Epithelial cell of proximal tubule (primary cell): ENCODE data around the gene SNX5. TPM values are rescaled to one million over a fixed set of nuclear protein-coding genes. Genes with fewer than 3 reads are reported as not detected.

Experiments used
- DNase-seq: peaks from one replicate; pipeline ENCODE4 v3.0.0-alpha.2; 2011; ENCODE audit warnings: low read depth
- H3K4me3 ChIP-seq: 2 replicates; pipeline ENCODE4 v1.5.1; 2011; ENCODE audit warnings: low read depth, mild to moderate bottlenecking, low read length
- CTCF ChIP-seq: conservative IDR thresholded peaks from 2 replicates; pipeline ENCODE4 v1.5.1; 2012; ENCODE audit warnings: low read depth, mild to moderate bottlenecking, low read length
- total RNA-seq: library from RNA; depleted of rRNA; stranded (reverse); fragments of >200 nt; gene quantifications from 2 replicates; pipeline ENCODE4 v1.2.3, GENCODE V29; 2015

SNX5 gene
- total RNA-seq, 1 donor from 2014 or later, result 182 TPM

GRCh38 chr20:17947474-17947815, 21.1 kb downstream of the SNX5 start:
- no peak overlapping the region for H3K4me3 ChIP-seq
- no peak for TF ChIP-seq CTCF
- DNase-seq, result no peak

GRCh38 chr20:17946572-17947473, 21.8 kb downstream of the SNX5 start:
- DNase-seq, result no peak
- no peak for TF ChIP-seq CTCF
- H3K4me3 ChIP-seq, result no peak overlapping the region

- no peak for DNase-seq
- TF ChIP-seq CTCF, result no peak
- no peak overlapping the region for H3K4me3 ChIP-seq
Measured at GRCh38 chr20:17946040-17946439, 22.6 kb downstream of the SNX5 start.

GRCh38 chr20:17944854-17945474, 23.6 kb downstream of the SNX5 start:
- H3K4me3 ChIP-seq, result no peak overlapping the region
- no peak for DNase-seq
- no peak for TF ChIP-seq CTCF

- H3K4me3 ChIP-seq, result no peak overlapping the region
- DNase-seq, result no peak
- no peak for TF ChIP-seq CTCF
Measured at GRCh38 chr20:17943343-17943742, 25.3 kb downstream of the SNX5 start.

- no peak for TF ChIP-seq CTCF
- H3K4me3 ChIP-seq, result no peak overlapping the region
- DNase-seq, result no peak
Measured at GRCh38 chr20:17941826-17942196, 26.8 kb downstream of the SNX5 start.
